KOPT-K1 (cell line): ENCODE measurements around the gene MLLT3.

Experiments
- H3K27ac ChIP-seq: fragments of 200-600 bp; sonication (generic); 2 replicates; pipeline ENCODE4 v1.5.1; 2016; ENCODE audit warnings: antibody characterized with exemption, mild to moderate bottlenecking, low read depth, low read length; ENCODE audit not compliant: poor library complexity, severe bottlenecking
- H3K36me3 ChIP-seq: fragments of 200-600 bp; sonication (generic); 2 replicates; pipeline ENCODE4 v1.5.1; 2017; ENCODE audit warnings: antibody characterized with exemption, mild to moderate bottlenecking, low read length, moderate library complexity; ENCODE audit not compliant: insufficient read depth
- H3K9me3 ChIP-seq: fragments of 200-600 bp; sonication (generic); 2 replicates; pipeline ENCODE4 v1.5.1; 2017; ENCODE audit warnings: antibody characterized with exemption, low read length, mild to moderate bottlenecking; ENCODE audit not compliant: insufficient read depth, poor library complexity, severe bottlenecking

The MLLT3 gene

DNA sequence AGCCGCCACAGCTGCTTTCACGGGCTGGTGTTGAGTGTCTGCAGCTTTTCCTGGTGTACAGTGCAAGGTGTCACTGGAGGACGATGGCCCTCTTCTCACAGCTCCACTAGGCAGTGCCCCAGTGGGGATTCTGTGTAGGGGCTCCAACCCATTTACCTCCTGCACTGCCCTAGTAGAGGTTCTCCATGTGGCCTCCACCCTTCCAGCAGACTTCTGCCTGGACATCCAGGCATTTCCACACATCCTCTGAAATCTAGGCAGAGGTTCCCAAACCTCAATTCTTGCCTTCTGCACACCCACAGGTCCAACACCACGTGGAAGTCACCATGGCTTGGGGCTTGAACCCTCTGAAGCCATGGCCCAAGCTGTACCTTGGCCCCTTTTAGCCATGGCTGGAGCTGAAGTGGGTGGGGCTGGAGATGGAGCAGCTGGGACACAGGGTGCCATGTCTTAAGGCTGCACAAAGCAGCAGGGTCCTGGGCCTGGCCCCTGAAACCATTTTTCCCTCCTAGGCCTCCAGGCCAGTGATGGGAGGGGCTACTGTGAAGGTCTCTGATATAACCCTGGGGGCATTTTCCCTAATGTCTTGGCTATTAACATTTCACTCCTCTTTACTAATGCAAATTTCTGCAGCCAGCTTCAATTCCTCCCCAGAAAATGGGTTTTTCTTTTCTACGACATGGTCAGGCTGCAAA is 82.0 kb downstream of the MLLT3 start:
- H3K36me3 ChIP-seq = peaks cover 10% of the 10 kb centered on the region; the same call in 1 of the 2 replicates
- H3K27ac ChIP-seq = no peak overlapping the region
- H3K9me3 ChIP-seq = peaks cover 41% of the 10 kb centered on the region

DNA sequence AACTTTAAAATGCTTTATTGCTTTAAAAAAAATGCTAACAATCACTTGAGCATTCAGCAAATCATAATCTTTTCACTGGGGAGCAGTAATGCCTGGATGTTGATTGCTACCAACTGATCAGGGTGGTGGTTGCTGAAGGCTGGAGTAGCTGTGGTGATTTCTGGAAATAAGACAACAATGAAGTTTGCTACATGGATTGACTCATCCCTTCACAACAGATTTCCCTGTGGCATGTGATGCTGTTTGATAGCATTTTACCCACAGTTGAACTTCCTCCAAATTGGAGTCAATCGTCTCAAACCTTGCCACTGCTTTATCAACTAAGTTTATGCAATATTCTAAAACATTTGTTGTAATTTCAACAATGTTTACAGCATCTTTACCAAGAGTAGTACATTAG is 83.3 kb downstream of the MLLT3 start:
- Histone ChIP-seq H3K36me3 (peaks cover 10% of the 10 kb centered on the region; the same call in 1 of the 2 replicates), H3K9me3 (peaks cover 41% of the 10 kb centered on the region), H3K27ac (no peak overlapping the region)

DNA sequence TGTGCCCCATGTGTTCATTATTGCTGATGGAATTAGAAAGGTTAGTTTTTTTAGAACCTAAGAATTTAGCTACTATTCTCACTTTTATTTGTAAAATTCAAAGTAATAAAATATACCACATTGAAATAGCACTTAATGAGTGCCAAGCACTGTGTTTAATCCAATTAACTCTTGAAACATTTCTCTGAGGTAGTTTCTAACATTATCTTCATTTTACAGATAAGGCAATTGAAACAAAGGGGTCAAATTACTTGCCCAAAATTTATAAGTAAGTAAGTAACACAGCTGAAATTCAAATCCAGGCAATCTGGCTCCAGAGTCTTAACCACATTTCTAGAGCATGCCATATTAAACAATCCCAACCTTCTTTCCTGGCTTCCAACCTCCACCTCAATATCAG is 84.2 kb downstream of the MLLT3 start:
- H3K9me3 ChIP-seq = peaks cover 41% of the 10 kb centered on the region
- peaks cover 10% of the 10 kb centered on the region; the same call in 1 of the 2 replicates for H3K36me3 ChIP-seq
- H3K27ac ChIP-seq = no peak overlapping the region

GRCh38 chr9:20537294-20537693 is 85.0 kb downstream of the MLLT3 start:
- H3K36me3 ChIP-seq = peaks cover 10% of the 10 kb centered on the region; the same call in 1 of the 2 replicates
- peaks cover 34% of the 10 kb centered on the region for H3K9me3 ChIP-seq
- no peak overlapping the region for H3K27ac ChIP-seq

DNA sequence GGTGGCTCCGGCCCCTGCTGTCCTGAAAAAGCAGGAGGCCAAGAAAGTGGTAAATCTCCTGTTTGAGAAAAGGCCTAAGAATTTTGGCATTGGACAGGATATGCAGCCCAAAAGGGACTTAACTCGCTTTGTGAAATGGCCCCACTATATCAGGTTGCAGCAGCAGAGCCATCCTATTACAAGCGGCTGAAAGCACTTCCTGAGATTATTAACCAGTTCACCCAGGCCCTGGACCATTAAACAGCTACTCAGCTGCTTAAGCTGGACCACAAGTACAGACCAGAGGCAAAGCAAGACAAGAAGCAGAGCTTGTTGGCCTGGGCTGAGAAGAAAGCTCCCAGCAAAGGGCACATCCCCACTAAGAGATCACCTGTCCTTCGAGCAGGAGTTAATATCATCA is 89.7 kb downstream of the MLLT3 start:
- Histone ChIP-seq H3K9me3 (no peaks in the 10 kb centered on the region), H3K36me3 (no peaks in the 10 kb centered on the region)

GRCh38 chr9:20529837-20530236 is 92.5 kb downstream of the MLLT3 start:
- Histone ChIP-seq H3K36me3 (no peaks in the 10 kb centered on the region), H3K27ac (peak overlapping the region; percentile 65), H3K9me3 (no peaks in the 10 kb centered on the region)

More for the DNA sequence above, 89.7 kb downstream of the MLLT3 start:
- no peak overlapping the region for H3K27ac ChIP-seq

DNA sequence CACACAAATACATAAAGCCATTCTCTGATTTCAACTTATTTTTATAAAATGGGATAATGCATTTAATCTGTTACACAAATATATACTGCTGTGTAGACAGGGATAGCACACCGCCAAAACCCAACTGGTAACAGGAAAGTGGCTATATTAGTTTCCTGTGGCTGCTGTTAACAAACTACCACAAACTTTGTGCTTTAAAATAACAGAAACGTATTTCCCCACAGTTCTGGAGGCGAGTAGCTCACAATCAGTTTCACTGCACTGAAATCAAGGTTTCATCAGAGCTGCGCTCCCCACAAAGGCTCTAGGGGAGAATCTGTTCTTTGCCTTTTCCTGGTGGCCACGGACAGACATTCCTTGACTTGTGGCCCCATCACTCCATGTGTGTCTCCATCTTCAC is 94.0 kb downstream of the MLLT3 start:
- no peaks in the 10 kb centered on the region for H3K36me3 ChIP-seq
- H3K9me3 ChIP-seq = peaks cover under 1% of the 10 kb centered on the region
- H3K27ac ChIP-seq = peak overlapping the region; percentile 65

GRCh38 chr9:20526500-20527319 is 95.6 kb downstream of the MLLT3 start:
- peaks cover 5% of the 10 kb centered on the region for H3K9me3 ChIP-seq
- H3K36me3 ChIP-seq = no peaks in the 10 kb centered on the region
- H3K27ac ChIP-seq = peak overlapping the region; percentile 65

DNA sequence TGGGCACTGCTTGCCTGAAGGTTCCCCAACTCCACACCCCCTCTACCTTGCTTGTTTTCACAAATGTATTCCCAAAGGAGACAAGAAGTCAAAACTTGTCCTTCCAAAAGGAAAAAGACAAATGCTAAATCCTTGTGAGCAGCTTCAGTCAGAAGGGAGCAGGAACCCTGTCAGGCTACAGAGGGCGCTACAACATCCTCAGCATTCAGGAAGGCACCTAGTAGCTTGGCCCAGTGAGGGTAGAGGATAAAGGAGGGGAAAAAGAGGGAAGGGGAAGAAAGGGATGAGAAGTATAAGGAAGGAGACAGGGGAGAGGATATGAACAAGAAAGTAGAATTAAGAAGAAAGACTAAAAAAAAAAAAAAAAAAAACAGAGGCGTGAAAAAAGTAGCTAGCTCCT is 97.5 kb downstream of the MLLT3 start:
- Histone ChIP-seq H3K27ac (peak overlapping the region; percentile 13), H3K36me3 (no peaks in the 10 kb centered on the region), H3K9me3 (peaks cover 5% of the 10 kb centered on the region)

GRCh38 chr9:20518737-20519136 is 103.6 kb downstream of the MLLT3 start:
- Histone ChIP-seq H3K9me3 (peaks cover 5% of the 10 kb centered on the region), H3K36me3 (no peaks in the 10 kb centered on the region)

GRCh38 chr9:20513126-20513913 is 109.0 kb downstream of the MLLT3 start:
- Histone ChIP-seq H3K36me3 (no peaks in the 10 kb centered on the region), H3K9me3 (no peaks in the 10 kb centered on the region), H3K27ac (peak overlapping the region; percentile 86)

More at GRCh38 chr9:20518737-20519136, 103.6 kb downstream of the MLLT3 start:
- H3K27ac ChIP-seq = no peak overlapping the region

GRCh38 chr9:20512636-20513035 is 109.7 kb downstream of the MLLT3 start:
- Histone ChIP-seq H3K27ac (peak overlapping the region; percentile 86), H3K36me3 (no peaks in the 10 kb centered on the region), H3K9me3 (no peaks in the 10 kb centered on the region)

DNA sequence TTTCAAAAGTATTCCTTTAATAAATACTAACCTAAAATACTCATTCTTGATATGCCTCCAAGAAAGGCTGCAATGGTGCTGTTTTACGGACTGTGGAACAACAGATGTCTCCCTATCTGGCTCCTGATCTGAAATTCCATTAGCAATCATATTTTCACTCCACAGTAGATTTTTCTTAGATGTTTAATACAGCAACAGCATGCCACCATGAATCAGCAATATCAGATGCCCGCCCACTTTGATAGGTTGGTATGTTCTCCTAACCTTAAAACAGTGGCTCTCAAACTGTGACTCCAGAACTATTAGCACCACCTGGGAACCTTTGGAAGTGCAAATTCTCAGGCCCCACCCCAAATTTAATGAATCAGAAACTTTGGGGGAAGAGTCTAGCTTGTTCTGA is 110.2 kb downstream of the MLLT3 start:
- Histone ChIP-seq H3K27ac (peak overlapping the region; percentile 86), H3K9me3 (no peaks in the 10 kb centered on the region), H3K36me3 (no peaks in the 10 kb centered on the region)

- H3K36me3 ChIP-seq = no peaks in the 10 kb centered on the region
- peak overlapping the region; percentile 86 for H3K27ac ChIP-seq
- H3K9me3 ChIP-seq = no peaks in the 10 kb centered on the region
These were observed 110.6 kb downstream of the MLLT3 start for GRCh38 chr9:20511686-20512085.

- Histone ChIP-seq H3K27ac (peak overlapping the region; percentile 50), H3K9me3 (no peaks in the 10 kb centered on the region), H3K36me3 (no peaks in the 10 kb centered on the region)
These were observed 112.8 kb downstream of the MLLT3 start for GRCh38 chr9:20509466-20509865.
